Testis (tissue), 5 donors: ENCODE results near the gene OR4B1. TPM values are rescaled to one million over a fixed set of nuclear protein-coding genes. Genes with fewer than 3 reads are reported as not detected.

ENCODE experiments used
- DNase-seq: peaks from one replicate; pipeline ENCODE4 v3.0.0-alpha.2; 2019
- H3K27ac ChIP-seq, 2 donors: fragments of 200-600 bp; sonication (generic); one replicate each; pipeline ENCODE4 v1.5.1; 2019
- H3K27me3 ChIP-seq: fragments of 200-600 bp; sonication (generic); one replicate; pipeline ENCODE4 v1.5.1; 2019
- H3K36me3 ChIP-seq: fragments of 200-600 bp; sonication (generic); one replicate; pipeline ENCODE4 v1.5.1; 2017; ENCODE audit warnings: low read depth; ENCODE audit errors: missing control alignments
- H3K4me1 ChIP-seq: fragments of 200-600 bp; sonication (generic); one replicate; pipeline ENCODE4 v1.5.1; 2019
- H3K4me3 ChIP-seq, 2 donors: fragments of 200-600 bp; sonication (generic); one replicate each; pipeline ENCODE4 v1.5.1; 2017 to 2019
- H3K9me3 ChIP-seq: fragments of 200-600 bp; sonication (generic); one replicate; pipeline ENCODE4 v1.5.1; 2017
- CTCF ChIP-seq, 3 experiments: fragments of 450-650 bp in 2 of 3; fragments of 200-600 bp in 1 of 3; sonication (generic) in 1 of 3; IDR thresholded peaks; one replicate each; pipeline ENCODE4 v1.5.1; 2016 to 2019; ENCODE audit warnings: antibody characterized with exemption in 3 of 3, mild to moderate bottlenecking in 2 of 3, moderate library complexity in 1 of 3
- POLR2A ChIP-seq: fragments of 450-650 bp; IDR thresholded peaks from one replicate; pipeline ENCODE4 v1.6.1; 2017; ENCODE audit warnings: antibody characterized with exemption, mild to moderate bottlenecking, moderate library complexity
- WGBS, 2 donors: methylation state at CpG; one replicate each; pipeline ENCODE4 v1.1.5; 2018; 5-methylcytosine and 5-hydroxymethylcytosine counted together
- intact Hi-C: fragments of 100-400 bp; cut with DNase I; formaldehyde crosslinking; loops from one replicate; pipeline ENCODE4 v1.15.1; 2023; ENCODE audit warnings: low total_unique reads
- long read RNA-seq, 2 donors: transcript quantifications; one replicate each; lab custom pipeline, GENCODE V29; 2026
- polyA plus RNA-seq: library from polyadenylated mRNA; stranded (reverse); fragments of 350-450 nt; fragmentation: Illumina TruSeq; extraction: RNeasy Lipid Tissue Mini Kit (QIAGEN cat#74804); gene quantifications from one replicate; pipeline ENCODE4 v1.2.3, GENCODE V29; 2014; ENCODE audit warnings: low read depth, low replicate concordance; ENCODE audit not compliant: insufficient read depth
- total RNA-seq, 2 donors: library from RNA; depleted of rRNA; stranded (reverse); fragments of >200 nt; gene quantifications; one replicate each; pipeline ENCODE4 v1.2.3, GENCODE V29; 2016

OR4B1 gene
- total RNA-seq (not detected), polyA plus RNA-seq (not detected)
- long read RNA-seq, donor 1: 0 reads
- long read RNA-seq, donor 2: 0 reads

GRCh38 chr11:48216510-48216909 lies at the start of gene OR4B1:
Gene OR4B1, plus strand, starts transcription at chr11:48216810. Its CDS starts 0 bp downstream, at chr11:48216810.
- intact Hi-C loops: no loop called here

GRCh38 chr11:48167380-48167779 lies 49.2 kb upstream of the OR4B1 start:
- no peak for DNase-seq
- H3K4me3 ChIP-seq: no peak overlapping the region
- intact Hi-C loops: no loop called here
- peaks cover 6% of the 10 kb centered on the region for H3K4me1 ChIP-seq
- no peaks in the 10 kb centered on the region for H3K36me3 ChIP-seq
- no peak overlapping the region for H3K27ac ChIP-seq
- no peaks in the 10 kb centered on the region for H3K9me3 ChIP-seq
- TF ChIP-seq CTCF (IDR thresholded peaks at IDR 0.05): no peak
- TF ChIP-seq POLR2A: no peak
- no peaks in the 10 kb centered on the region for H3K27me3 ChIP-seq
- 92 to 93% methylated on average over 6 of the region's 6 CpGs for WGBS, 2 donors

More at GRCh38 chr11:48216510-48216909, at the start of gene OR4B1:
- Histone ChIP-seq H3K4me1 (no peaks in the 10 kb centered on the region), H3K36me3 (no peaks in the 10 kb centered on the region), H3K9me3 (no peaks in the 10 kb centered on the region), H3K27me3 (no peaks in the 10 kb centered on the region), H3K4me3 (no peak within 1 kb of the TSS), H3K27ac (no peak within 1 kb of the TSS)
- no peak for DNase-seq
- WGBS, 2 donors: 56 to 61% methylated on average over 2 of the region's 2 CpGs
- TF ChIP-seq CTCF (IDR thresholded peaks at IDR 0.05): no peak
- TF ChIP-seq POLR2A: no peak

DNA sequence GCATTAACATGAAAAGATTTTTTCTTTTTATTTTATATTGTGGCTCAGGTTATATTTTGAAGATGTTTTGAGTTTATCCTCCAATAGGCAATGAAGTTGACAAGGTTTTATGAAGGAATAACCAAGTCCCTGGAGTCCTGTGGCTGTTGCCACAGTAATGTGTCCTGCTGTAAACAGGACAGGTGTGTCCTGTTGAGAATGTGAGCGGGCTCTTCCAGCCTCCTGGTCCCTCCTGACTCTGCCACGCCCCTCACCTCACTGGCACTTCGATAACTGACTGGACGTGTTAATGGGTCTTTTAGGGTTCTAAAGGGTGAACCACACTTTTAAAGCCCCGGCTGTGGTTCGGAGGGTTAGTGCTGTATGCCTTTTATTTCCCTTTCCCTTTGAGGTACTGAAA lies 47.8 kb upstream of the OR4B1 start:
- Histone ChIP-seq H3K4me3 (no peak overlapping the region), H3K4me1 (peaks cover 9% of the 10 kb centered on the region), H3K27ac (no peak overlapping the region), H3K9me3 (no peaks in the 10 kb centered on the region), H3K36me3 (no peaks in the 10 kb centered on the region), H3K27me3 (no peaks in the 10 kb centered on the region)
- 89 to 99% methylated on average over 6 of the region's 6 CpGs for WGBS, 2 donors
- intact Hi-C loops: no loop called here
- DNase-seq: no peak
- TF ChIP-seq CTCF (IDR thresholded peaks at IDR 0.05) (no peak), POLR2A (no peak)

- H3K9me3 ChIP-seq: no peaks in the 10 kb centered on the region
- intact Hi-C loops: no loop called here
- DNase-seq: no peak
- H3K4me1 ChIP-seq: peaks cover 9% of the 10 kb centered on the region
- TF ChIP-seq CTCF (IDR thresholded peaks at IDR 0.05) (no peak), POLR2A (no peak)
- 53 to 68% methylated on average over 6 of the region's 6 CpGs for WGBS, 2 donors
- no peaks in the 10 kb centered on the region for H3K36me3 ChIP-seq
- H3K27ac ChIP-seq: no peak overlapping the region
- H3K4me3 ChIP-seq: no peak overlapping the region
- H3K27me3 ChIP-seq: no peaks in the 10 kb centered on the region
These were observed 47.4 kb upstream of the OR4B1 start for GRCh38 chr11:48169259-48169658.

DNA sequence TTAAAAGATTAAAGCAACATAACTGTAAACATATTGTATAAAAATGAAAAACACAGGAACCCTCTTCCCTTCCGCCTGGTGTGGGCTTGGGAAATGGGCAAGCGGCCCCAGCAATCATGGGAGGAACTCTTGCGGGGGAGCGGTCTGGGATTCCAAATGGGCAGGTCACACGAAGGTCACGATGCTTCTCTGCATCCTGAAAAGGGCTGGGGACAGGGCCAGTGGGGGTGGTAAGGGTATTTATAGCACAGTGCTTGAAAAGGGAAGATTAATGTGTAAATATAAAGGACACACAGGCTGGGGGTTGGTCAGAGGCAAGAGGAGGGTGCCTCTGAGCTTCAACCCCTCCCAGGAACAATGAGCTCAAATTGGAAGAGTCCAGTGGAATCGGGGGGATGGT lies 46.9 kb upstream of the OR4B1 start:
- H3K36me3 ChIP-seq: no peaks in the 10 kb centered on the region
- intact Hi-C loops: no loop called here
- H3K4me1 ChIP-seq: peaks cover 9% of the 10 kb centered on the region
- TF ChIP-seq CTCF (IDR thresholded peaks at IDR 0.05) (no peak), POLR2A (no peak)
- 48 to 50% methylated on average over 7 of the region's 7 CpGs for WGBS, 2 donors
- no peaks in the 10 kb centered on the region for H3K9me3 ChIP-seq
- no peaks in the 10 kb centered on the region for H3K27me3 ChIP-seq
- no peak overlapping the region for H3K27ac ChIP-seq
- no peak for DNase-seq
- no peak overlapping the region for H3K4me3 ChIP-seq
